ENCODE measurements around the gene UBE2H.

DNA sequence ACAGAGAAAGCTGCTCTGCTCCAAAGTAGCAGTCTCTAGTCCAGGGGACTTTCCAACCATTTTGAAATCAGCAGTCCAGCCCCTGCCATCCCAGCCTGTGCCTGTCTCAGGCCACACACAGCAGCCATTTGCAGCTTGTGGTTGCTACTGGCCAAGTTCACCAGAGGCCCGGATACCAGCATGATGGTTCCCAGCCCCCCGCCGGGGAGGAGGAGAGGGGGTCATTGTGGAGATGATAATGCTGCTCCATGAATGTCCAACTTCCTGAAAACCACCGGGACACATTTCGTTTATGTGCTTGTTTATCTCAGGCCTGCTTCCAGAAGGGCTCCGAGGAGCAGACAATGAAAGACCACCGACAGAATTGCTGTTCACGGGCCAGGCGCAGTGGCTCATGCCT, 160.0 kb downstream of the UBE2H start:
- no peak for TF ChIP-seq CTCF (IDR thresholded peaks at IDR 0.05; ENCODE audit: insufficient read depth, low read length, poor library complexity, severe bottlenecking)
- no peak for TF ChIP-seq EZH2phosphoT487 (conservative IDR thresholded peaks at IDR 0.05; ENCODE audit: low read length)
